HG02943 (cell line): ENCODE results near the gene AOC3.
"Not testable (repeated sequence)": the region's sequence is repeated elsewhere in the genome, so short reads cannot be mapped to it uniquely, and the experiment has no call there.

Experiments
- ATAC-seq: cut with Tn5 transposase; IDR thresholded peaks from one replicate; pipeline ENCODE4 v1.9.1; 2021; ENCODE audit warnings: mild to moderate bottlenecking, low read depth, moderate library complexity; ENCODE audit not compliant: unreplicated experiment

Gene AOC3

GRCh38 chr17:42891539-42892152, 40.6 kb downstream of the AOC3 start:
- ATAC-seq, result no peak

- ATAC-seq, result no peak
Measured at GRCh38 chr17:42893359-42893758, 42.4 kb downstream of the AOC3 start.

- no peak for ATAC-seq
Measured at GRCh38 chr17:42894283-42895184, 43.5 kb downstream of the AOC3 start.

- no peak for ATAC-seq
Measured at GRCh38 chr17:42895185-42895555, 44.2 kb downstream of the AOC3 start.

GRCh38 chr17:42898147-42898811, 47.3 kb downstream of the AOC3 start:
- ATAC-seq, result no peak

GRCh38 chr17:42899981-42900380, 49.0 kb downstream of the AOC3 start:
- ATAC-seq, result not testable (repeated sequence)

GRCh38 chr17:42900460-42901331, 49.7 kb downstream of the AOC3 start, which contains the start of gene G6PC1:
Gene G6PC1, plus strand, starts transcription at chr17:42900799. Its CDS starts 78 bp downstream, at chr17:42900877.
- no peak for ATAC-seq

GRCh38 chr17:42901535-42902229, 50.7 kb downstream of the AOC3 start:
- no peak for ATAC-seq

GRCh38 chr17:42904110-42904469, 53.1 kb downstream of the AOC3 start:
- ATAC-seq, result no peak

- no peak for ATAC-seq
Measured at GRCh38 chr17:42906772-42907446, 55.9 kb downstream of the AOC3 start.
